ENCODE results near the gene ADAMTS10. TPM values are rescaled to one million over a fixed set of nuclear protein-coding genes. Genes with fewer than 3 reads are reported as not detected.

The ADAMTS10 gene
- total RNA-seq, 3 donors from 2014 or later: 23.4 to 68.2 (median 48.2) TPM

DNA sequence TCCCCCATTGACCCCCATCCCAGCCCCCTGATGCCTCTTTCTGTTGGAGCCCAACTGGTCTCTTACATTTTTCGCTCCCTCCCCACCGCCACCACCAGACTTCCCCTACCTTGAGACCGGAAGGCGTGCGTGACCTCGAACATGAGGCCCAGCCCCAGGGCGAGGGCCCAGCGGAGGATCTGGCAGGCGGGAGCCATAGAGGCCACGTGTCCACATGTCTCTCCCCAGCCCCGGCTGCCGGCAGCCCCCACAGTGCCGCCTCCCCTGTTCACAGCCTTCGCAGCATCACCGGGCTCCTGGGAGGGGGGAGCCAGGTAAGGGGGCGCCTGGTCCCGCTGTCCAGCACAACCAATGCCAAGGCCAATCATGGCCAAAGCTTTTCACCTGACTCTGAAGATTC is 5.0 kb downstream of the ADAMTS10 start:
- DNase-seq (ENCODE audit: low spot score in 2 of 2): no peak
- Histone ChIP-seq H3K4me1 (peaks cover 0 to 3% of the 10 kb centered on the region in 2 donors), H3K27ac (no peak overlapping the region), H3K4me3 (no peak overlapping the region), H3K27me3 (no peaks in the 10 kb centered on the region), H3K36me3 (peaks cover 4% of the 10 kb centered on the region), H3K9me3 (peaks cover 7% of the 10 kb centered on the region in 2 donors)
- no peak for TF ChIP-seq POLR2AphosphoS5 (IDR thresholded peaks at IDR 0.05)
- no peak for TF ChIP-seq POLR2A (IDR thresholded peaks at IDR 0.05)
- no peak for TF ChIP-seq CTCF (IDR thresholded peaks at IDR 0.05)
- intact Hi-C loops (cut with DNase I; ENCODE audit: low total_unique reads): no loop called here

GRCh38 chr19:8601796-8602195 is 8.7 kb downstream of the ADAMTS10 start:
- Histone ChIP-seq H3K27ac (no peak overlapping the region), H3K4me1 (no peaks in the 10 kb centered on the region), H3K9me3 (peaks cover 7% of the 10 kb centered on the region in 2 donors), H3K36me3 (peaks cover 4% of the 10 kb centered on the region), H3K27me3 (no peaks in the 10 kb centered on the region), H3K4me3 (no peak overlapping the region)
- intact Hi-C loops (cut with DNase I; ENCODE audit: low total_unique reads): no loop called here
- no peak for DNase-seq (ENCODE audit: low spot score in 2 of 2)
- no peak for TF ChIP-seq POLR2AphosphoS5 (IDR thresholded peaks at IDR 0.05)
- TF ChIP-seq CTCF (IDR thresholded peaks at IDR 0.05): no peak
- no peak for TF ChIP-seq POLR2A (IDR thresholded peaks at IDR 0.05)

GRCh38 chr19:8600816-8601215 is 9.7 kb downstream of the ADAMTS10 start:
- intact Hi-C loops (cut with DNase I; ENCODE audit: low total_unique reads): no loop called here
- Histone ChIP-seq H3K4me1 (no peaks in the 10 kb centered on the region), H3K27ac (no peak overlapping the region), H3K9me3 (peaks cover 7% of the 10 kb centered on the region in 2 donors), H3K36me3 (peaks cover 4% of the 10 kb centered on the region), H3K27me3 (no peaks in the 10 kb centered on the region), H3K4me3 (no peak overlapping the region)
- DNase-seq (ENCODE audit: low spot score in 2 of 2): no peak
- TF ChIP-seq POLR2A (IDR thresholded peaks at IDR 0.05): no peak
- no peak for TF ChIP-seq POLR2AphosphoS5 (IDR thresholded peaks at IDR 0.05)
- no peak for TF ChIP-seq CTCF (IDR thresholded peaks at IDR 0.05)

- no peak for DNase-seq (ENCODE audit: low spot score in 2 of 2)
- intact Hi-C loops (cut with DNase I; ENCODE audit: low total_unique reads): no loop called here
- peaks cover 4% of the 10 kb centered on the region for H3K36me3 ChIP-seq
- H3K27ac ChIP-seq: no peak overlapping the region
- peaks cover 5% of the 10 kb centered on the region in 2 donors for H3K9me3 ChIP-seq
- no peaks in the 10 kb centered on the region for H3K4me1 ChIP-seq
- H3K27me3 ChIP-seq: no peaks in the 10 kb centered on the region
- TF ChIP-seq POLR2AphosphoS5 (IDR thresholded peaks at IDR 0.05) (no peak), CTCF (IDR thresholded peaks at IDR 0.05) (no peak), POLR2A (IDR thresholded peaks at IDR 0.05) (no peak)
- H3K4me3 ChIP-seq: no peak overlapping the region
These were observed 10.5 kb downstream of the ADAMTS10 start for GRCh38 chr19:8600064-8600463.

DNA sequence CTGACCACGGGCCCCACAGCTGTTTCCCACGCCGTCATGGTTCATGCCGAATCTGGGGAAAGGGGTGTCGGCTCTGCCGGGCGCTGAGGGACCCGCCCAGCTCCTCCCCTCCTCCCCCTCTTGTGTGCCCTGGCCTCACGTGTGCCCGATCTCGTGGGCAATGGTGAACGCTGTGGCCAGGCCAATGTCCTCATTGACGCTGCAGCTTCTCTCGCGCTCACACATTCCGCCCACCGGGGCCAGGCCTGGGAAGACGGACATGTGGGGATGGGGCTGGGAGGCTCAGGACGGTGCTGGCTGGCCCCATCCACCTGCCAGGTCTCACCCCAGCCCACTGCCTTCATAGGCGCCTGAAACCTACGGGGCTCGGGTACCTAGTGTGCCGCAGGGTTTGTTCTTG is 14.3 kb downstream of the ADAMTS10 start:
- H3K27ac ChIP-seq: no peak overlapping the region
- H3K27me3 ChIP-seq: no peaks in the 10 kb centered on the region
- no peaks in the 10 kb centered on the region for H3K9me3 ChIP-seq
- no peak overlapping the region for H3K4me3 ChIP-seq
- no peak for DNase-seq (ENCODE audit: low spot score in 2 of 2)
- no peaks in the 10 kb centered on the region for H3K4me1 ChIP-seq
- H3K36me3 ChIP-seq: no peaks in the 10 kb centered on the region
- TF ChIP-seq POLR2AphosphoS5 (IDR thresholded peaks at IDR 0.05) (no peak), CTCF (IDR thresholded peaks at IDR 0.05) (no peak), POLR2A (IDR thresholded peaks at IDR 0.05) (no peak)
- intact Hi-C loops (cut with DNase I; ENCODE audit: low total_unique reads): no loop called here
